ENCODE measurements around the gene BTN2A1.
A peak's percentile ranks its signal among the peaks of the same experiment; 100 is the strongest.

BTN2A1 gene

DNA sequence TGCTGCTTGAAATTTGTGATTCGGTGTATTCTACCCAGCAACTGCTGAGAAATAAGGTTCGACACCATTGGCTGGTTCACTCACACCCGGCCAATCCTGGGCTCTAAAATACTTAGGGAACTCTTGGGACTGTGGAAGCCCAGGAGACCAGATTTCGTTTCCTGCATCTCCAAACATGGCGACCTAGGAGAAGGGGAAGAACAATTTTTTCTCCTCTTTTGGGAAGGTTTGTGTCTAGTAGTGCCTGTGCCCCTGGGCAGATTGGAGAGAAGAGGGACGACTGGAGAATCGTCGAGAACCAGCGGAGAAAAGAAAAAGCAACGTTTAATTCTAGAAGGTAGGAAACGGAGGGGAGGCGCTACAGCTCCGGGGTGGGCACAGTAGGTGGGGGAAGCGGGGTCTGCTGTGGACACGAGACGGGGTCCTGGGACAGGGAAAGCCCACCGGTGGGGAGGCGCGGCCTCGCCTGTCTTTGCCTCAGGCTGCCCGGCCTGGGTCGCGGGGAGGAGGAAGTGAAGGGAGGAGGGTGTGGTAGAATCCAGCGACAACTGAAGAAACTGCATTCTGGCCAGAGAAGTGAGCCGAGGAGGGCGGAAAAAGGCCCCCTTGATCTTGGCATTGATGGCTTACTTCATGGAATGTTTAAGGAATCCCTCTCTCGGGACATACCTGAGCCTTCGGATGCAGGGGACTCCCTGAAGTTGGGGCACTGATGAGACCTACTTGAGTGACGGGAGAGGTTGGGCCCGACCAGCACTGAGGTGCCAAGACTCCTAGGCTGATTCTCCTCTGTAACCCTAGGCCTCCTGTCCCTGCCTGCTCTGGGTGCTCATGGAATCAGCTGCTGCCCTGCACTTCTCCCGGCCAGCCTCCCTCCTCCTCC, at the start of gene BTN2A1:
Gene BTN2A1, plus strand, starts transcription at position 150 of the 883 bp plus-strand sequence. Its CDS starts 682 bp downstream, at position 832.
- Mint-ChIP-seq H3K36me3 (ENCODE audit: low read depth) (peaks cover 38% of the 10 kb centered on the region), H3K27me3 (ENCODE audit: low read depth, poor library complexity) (peaks cover 3% of the 10 kb centered on the region), H3K9me3 (no peaks in the 10 kb centered on the region), H3K4me3 (peak within 1 kb of the TSS; percentile 99), H3K4me1 (peaks cover 53% of the 10 kb centered on the region), H3K27ac (peak within 1 kb of the TSS; percentile 98)
- DNase-seq, result peak; percentile 64
- no peak for TF ChIP-seq CTCF (IDR thresholded peaks at IDR 0.05)

- H3K27ac Mint-ChIP-seq, result no peak overlapping the region
- H3K27me3 Mint-ChIP-seq (ENCODE audit: low read depth, poor library complexity), result peaks cover 17% of the 10 kb centered on the region
- no peak for TF ChIP-seq CTCF (IDR thresholded peaks at IDR 0.05)
- H3K36me3 Mint-ChIP-seq (ENCODE audit: low read depth), result peaks cover 4% of the 10 kb centered on the region
- no peak overlapping the region for H3K4me3 Mint-ChIP-seq
- H3K4me1 Mint-ChIP-seq, result peaks cover 30% of the 10 kb centered on the region
- no peaks in the 10 kb centered on the region for H3K9me3 Mint-ChIP-seq
- DNase-seq, result no peak
Observed at GRCh38 chr6:26408828-26409730, 48.7 kb upstream of the BTN2A1 start.

DNA sequence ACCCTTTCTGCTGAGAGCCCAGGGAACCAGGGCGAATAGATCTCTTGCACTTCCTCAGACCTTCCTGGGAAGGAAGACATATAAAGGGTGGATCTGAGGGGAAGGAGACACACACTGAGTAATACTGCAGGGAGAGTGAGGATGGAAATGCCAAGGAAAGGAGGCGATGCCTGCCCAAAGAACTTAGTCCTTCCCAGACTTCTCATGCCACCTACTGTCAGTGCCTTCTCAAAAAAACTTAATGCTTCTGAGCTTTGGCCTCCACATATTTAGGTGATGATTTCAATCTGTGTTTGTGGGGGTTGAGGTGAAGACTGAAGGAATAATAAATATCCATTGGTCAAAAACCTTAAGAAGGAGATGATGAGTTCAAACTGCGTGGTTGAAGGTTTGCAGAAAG, 46.0 kb upstream of the BTN2A1 start:
- Mint-ChIP-seq H3K27ac (no peak overlapping the region), H3K4me3 (no peak overlapping the region), H3K27me3 (ENCODE audit: low read depth, poor library complexity) (peaks cover 4% of the 10 kb centered on the region), H3K9me3 (peaks cover 5% of the 10 kb centered on the region), H3K4me1 (peaks cover 26% of the 10 kb centered on the region), H3K36me3 (ENCODE audit: low read depth) (no peaks in the 10 kb centered on the region)
- TF ChIP-seq CTCF (IDR thresholded peaks at IDR 0.05), result no peak
- no peak for DNase-seq

GRCh38 chr6:26412228-26412627, 45.5 kb upstream of the BTN2A1 start:
- no peak overlapping the region for H3K4me3 Mint-ChIP-seq
- no peak overlapping the region for H3K27ac Mint-ChIP-seq
- H3K27me3 Mint-ChIP-seq (ENCODE audit: low read depth, poor library complexity), result peaks cover 3% of the 10 kb centered on the region
- H3K36me3 Mint-ChIP-seq (ENCODE audit: low read depth), result peaks cover 3% of the 10 kb centered on the region
- H3K4me1 Mint-ChIP-seq, result peaks cover 21% of the 10 kb centered on the region
- no peak for DNase-seq
- TF ChIP-seq CTCF (IDR thresholded peaks at IDR 0.05), result no peak
- H3K9me3 Mint-ChIP-seq, result peaks cover 10% of the 10 kb centered on the region

GRCh38 chr6:26412954-26413353, 44.8 kb upstream of the BTN2A1 start:
- H3K9me3 Mint-ChIP-seq, result peaks cover 17% of the 10 kb centered on the region
- no peak for DNase-seq
- no peak for TF ChIP-seq CTCF (IDR thresholded peaks at IDR 0.05)
- peaks cover 14% of the 10 kb centered on the region for H3K4me1 Mint-ChIP-seq
- peaks cover 8% of the 10 kb centered on the region for H3K36me3 Mint-ChIP-seq (ENCODE audit: low read depth)
- no peak overlapping the region for H3K4me3 Mint-ChIP-seq
- no peak overlapping the region for H3K27ac Mint-ChIP-seq
- H3K27me3 Mint-ChIP-seq (ENCODE audit: low read depth, poor library complexity), result peaks cover 3% of the 10 kb centered on the region
